ENCODE measurements around the gene CACNA2D1. TPM values are rescaled to one million over a fixed set of nuclear protein-coding genes. Genes with fewer than 3 reads are reported as not detected.

The CACNA2D1 gene
- total RNA-seq, 1 experiment from 2014 or later = 9.8 TPM

GRCh38 chr7:82264783-82265305 is 178.7 kb downstream of the CACNA2D1 start:
- Histone ChIP-seq H3K27me3 (ENCODE audit: control insufficient read depth, insufficient read depth, low read length) (no peaks in the 10 kb centered on the region; the same call in 1 of the 2 replicates), H3K9me3 (ENCODE audit: control insufficient read depth, insufficient read depth, low read depth, low read length) (no peaks in the 10 kb centered on the region), H3K36me3 (ENCODE audit: control insufficient read depth, insufficient read depth, low read length) (no peaks in the 10 kb centered on the region), H3K27ac (ENCODE audit: low read length) (no peak overlapping the region), H3K4me1 (ENCODE audit: control insufficient read depth, insufficient read depth, low read length) (no peaks in the 10 kb centered on the region), H3K4me3 (ENCODE audit: low read depth in 2 of 2, low read length in 2 of 2) (no peak overlapping the region)
- CTCF ChIA-PET = no interaction called here
- TF ChIP-seq TCF7L2 (IDR thresholded peaks at IDR 0.05; ENCODE audit: low read depth, low read length) (no peak), POLR2AphosphoS5 (IDR thresholded peaks at IDR 0.05; ENCODE audit: low read depth, low read length) (no peak), SIN3A (IDR thresholded peaks at IDR 0.05; ENCODE audit: borderline replicate concordance, insufficient read depth, low read depth, low read length) (no peak)
- TF ChIP-seq, protein P1, sequence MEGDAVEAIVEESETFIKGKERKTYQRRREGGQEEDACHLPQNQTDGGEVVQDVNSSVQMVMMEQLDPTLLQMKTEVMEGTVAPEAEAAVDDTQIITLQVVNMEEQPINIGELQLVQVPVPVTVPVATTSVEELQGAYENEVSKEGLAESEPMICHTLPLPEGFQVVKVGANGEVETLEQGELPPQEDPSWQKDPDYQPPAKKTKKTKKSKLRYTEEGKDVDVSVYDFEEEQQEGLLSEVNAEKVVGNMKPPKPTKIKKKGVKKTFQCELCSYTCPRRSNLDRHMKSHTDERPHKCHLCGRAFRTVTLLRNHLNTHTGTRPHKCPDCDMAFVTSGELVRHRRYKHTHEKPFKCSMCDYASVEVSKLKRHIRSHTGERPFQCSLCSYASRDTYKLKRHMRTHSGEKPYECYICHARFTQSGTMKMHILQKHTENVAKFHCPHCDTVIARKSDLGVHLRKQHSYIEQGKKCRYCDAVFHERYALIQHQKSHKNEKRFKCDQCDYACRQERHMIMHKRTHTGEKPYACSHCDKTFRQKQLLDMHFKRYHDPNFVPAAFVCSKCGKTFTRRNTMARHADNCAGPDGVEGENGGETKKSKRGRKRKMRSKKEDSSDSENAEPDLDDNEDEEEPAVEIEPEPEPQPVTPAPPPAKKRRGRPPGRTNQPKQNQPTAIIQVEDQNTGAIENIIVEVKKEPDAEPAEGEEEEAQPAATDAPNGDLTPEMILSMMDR (IDR thresholded peaks at IDR 0.05) = no peak
- TF ChIP-seq, protein P2, sequence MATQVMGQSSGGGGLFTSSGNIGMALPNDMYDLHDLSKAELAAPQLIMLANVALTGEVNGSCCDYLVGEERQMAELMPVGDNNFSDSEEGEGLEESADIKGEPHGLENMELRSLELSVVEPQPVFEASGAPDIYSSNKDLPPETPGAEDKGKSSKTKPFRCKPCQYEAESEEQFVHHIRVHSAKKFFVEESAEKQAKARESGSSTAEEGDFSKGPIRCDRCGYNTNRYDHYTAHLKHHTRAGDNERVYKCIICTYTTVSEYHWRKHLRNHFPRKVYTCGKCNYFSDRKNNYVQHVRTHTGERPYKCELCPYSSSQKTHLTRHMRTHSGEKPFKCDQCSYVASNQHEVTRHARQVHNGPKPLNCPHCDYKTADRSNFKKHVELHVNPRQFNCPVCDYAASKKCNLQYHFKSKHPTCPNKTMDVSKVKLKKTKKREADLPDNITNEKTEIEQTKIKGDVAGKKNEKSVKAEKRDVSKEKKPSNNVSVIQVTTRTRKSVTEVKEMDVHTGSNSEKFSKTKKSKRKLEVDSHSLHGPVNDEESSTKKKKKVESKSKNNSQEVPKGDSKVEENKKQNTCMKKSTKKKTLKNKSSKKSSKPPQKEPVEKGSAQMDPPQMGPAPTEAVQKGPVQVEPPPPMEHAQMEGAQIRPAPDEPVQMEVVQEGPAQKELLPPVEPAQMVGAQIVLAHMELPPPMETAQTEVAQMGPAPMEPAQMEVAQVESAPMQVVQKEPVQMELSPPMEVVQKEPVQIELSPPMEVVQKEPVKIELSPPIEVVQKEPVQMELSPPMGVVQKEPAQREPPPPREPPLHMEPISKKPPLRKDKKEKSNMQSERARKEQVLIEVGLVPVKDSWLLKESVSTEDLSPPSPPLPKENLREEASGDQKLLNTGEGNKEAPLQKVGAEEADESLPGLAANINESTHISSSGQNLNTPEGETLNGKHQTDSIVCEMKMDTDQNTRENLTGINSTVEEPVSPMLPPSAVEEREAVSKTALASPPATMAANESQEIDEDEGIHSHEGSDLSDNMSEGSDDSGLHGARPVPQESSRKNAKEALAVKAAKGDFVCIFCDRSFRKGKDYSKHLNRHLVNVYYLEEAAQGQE (IDR thresholded peaks at IDR 0.05; ENCODE audit: insufficient read depth in 1 of 2, low read depth in 2 of 2, low read length in 1 of 2) = no peak
- intact Hi-C loops (cut with micrococcal nuclease; ENCODE audit: unreplicated experiment) (no loop called here), in situ Hi-C loops (cut with HindIII; ENCODE audit: low pct_unique_long_range_greater_than_20kb, low sequenced_read_pairs) (no loop called here)
- ATAC-seq (no peak), DNase-seq (ENCODE audit: low read depth, low spot score) (no peak)
- no TSS peak for BruUV-seq (replicated peaks)
- POLR2A ChIA-PET = no interaction called here

DNA sequence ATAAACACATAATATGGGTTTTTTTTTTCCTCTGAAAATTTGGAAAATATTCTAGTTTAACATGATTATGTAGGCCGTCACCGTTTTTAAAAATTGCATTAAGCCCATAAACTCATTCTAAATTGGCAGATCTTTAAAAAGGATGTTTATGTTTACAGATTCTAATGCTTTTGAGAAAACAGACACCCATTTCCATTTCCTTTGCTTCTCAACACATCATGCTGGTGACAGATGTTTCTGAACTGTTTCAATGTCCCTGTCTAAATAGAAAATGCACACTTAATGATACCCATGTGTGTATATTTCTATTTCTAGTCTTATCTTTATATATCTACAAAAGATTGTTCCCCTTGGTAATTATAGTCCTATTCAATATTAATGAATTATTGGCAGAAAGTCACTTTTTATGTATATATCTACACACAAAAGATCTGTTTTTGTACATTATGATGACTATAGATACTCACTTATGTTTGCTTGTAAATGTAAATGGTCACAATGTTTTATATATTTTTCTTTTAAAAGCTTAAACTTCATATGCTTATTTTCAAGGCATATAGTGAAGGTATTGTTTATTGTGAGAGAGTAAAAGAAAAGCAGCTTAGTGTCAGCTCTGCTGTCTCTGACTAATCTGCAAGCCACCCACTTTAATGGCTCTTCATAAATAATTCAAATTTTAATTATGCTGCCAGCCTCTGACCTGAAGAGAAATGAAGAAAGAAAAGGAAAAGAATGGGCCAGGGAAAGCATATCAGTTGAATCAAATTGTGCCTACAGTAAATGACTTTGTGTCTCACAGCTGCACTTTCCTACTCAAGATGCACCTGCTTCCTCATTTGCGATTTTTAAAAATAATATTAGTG is 179.4 kb downstream of the CACNA2D1 start:
- no peak for ATAC-seq
- ChIA-PET CTCF (no interaction called here), POLR2A (no interaction called here)
- Histone ChIP-seq H3K4me1 (ENCODE audit: control insufficient read depth, insufficient read depth, low read length) (no peaks in the 10 kb centered on the region), H3K4me3 (ENCODE audit: low read depth in 2 of 2, low read length in 2 of 2) (no peak overlapping the region), H3K9me3 (ENCODE audit: control insufficient read depth, insufficient read depth, low read depth, low read length) (no peaks in the 10 kb centered on the region), H3K27me3 (ENCODE audit: control insufficient read depth, insufficient read depth, low read length) (no peaks in the 10 kb centered on the region; the same call in 1 of the 2 replicates), H3K36me3 (ENCODE audit: control insufficient read depth, insufficient read depth, low read length) (no peaks in the 10 kb centered on the region), H3K27ac (ENCODE audit: low read length) (no peak overlapping the region)
- in situ Hi-C loops (cut with HindIII; ENCODE audit: low pct_unique_long_range_greater_than_20kb, low sequenced_read_pairs) (no loop called here), intact Hi-C loops (cut with micrococcal nuclease; ENCODE audit: unreplicated experiment) (no loop called here)
- BruUV-seq (replicated peaks) = no TSS peak
- TF ChIP-seq, protein P1 (IDR thresholded peaks at IDR 0.05) = no peak
- TF ChIP-seq SIN3A (IDR thresholded peaks at IDR 0.05; ENCODE audit: borderline replicate concordance, insufficient read depth, low read depth, low read length) (no peak), POLR2AphosphoS5 (IDR thresholded peaks at IDR 0.05; ENCODE audit: low read depth, low read length) (no peak), TCF7L2 (IDR thresholded peaks at IDR 0.05; ENCODE audit: low read depth, low read length) (no peak)
- TF ChIP-seq, protein P2 (IDR thresholded peaks at IDR 0.05; ENCODE audit: insufficient read depth in 1 of 2, low read depth in 2 of 2, low read length in 1 of 2) = no peak
- DNase-seq (ENCODE audit: low read depth, low spot score) = no peak
